NCI-H1048 (cell line): Measurements from ENCODE around the gene TMA7.
A peak's percentile ranks its signal among the peaks of the same experiment; 100 is the strongest.
"Not testable (repeated sequence)": the region's sequence is repeated elsewhere in the genome, so short reads cannot be mapped to it uniquely, and the experiment has no call there.

Experiments used
- DNase-seq: peaks from one replicate; lab custom pipeline; 2025; lab: John Stamatoyannopoulos, UW

Gene TMA7

GRCh38 chr3:48439820-48440589 lies at the start of gene TMA7, which contains the start of gene CCDC51:
TMA7 (plus strand) TSS chr3:48440257; CDS start chr3:48440297, 40 bp downstream.
CCDC51 (minus strand) TSS chr3:48440119; CDS start chr3:48435128, 4,991 bp downstream.
- DNase-seq: peak; percentile 95

GRCh38 chr3:48394391-48394790 lies 45.7 kb upstream of the TMA7 start:
- no peak for DNase-seq

GRCh38 chr3:48395714-48396113 lies 44.3 kb upstream of the TMA7 start:
- no peak for DNase-seq

- no peak for DNase-seq
Measured at GRCh38 chr3:48397767-48398681, 42.0 kb upstream of the TMA7 start.

GRCh38 chr3:48398701-48399386 lies 41.2 kb upstream of the TMA7 start:
- no peak for DNase-seq

- no peak for DNase-seq
Measured at GRCh38 chr3:48399387-48400172, 40.5 kb upstream of the TMA7 start.

GRCh38 chr3:48400824-48401433 lies 39.1 kb upstream of the TMA7 start:
- DNase-seq: no peak

GRCh38 chr3:48401434-48401901 lies 38.6 kb upstream of the TMA7 start:
- DNase-seq: not testable (repeated sequence)

- no peak for DNase-seq
Measured at GRCh38 chr3:48402281-48402732, 37.8 kb upstream of the TMA7 start.

GRCh38 chr3:48402907-48403306 lies 37.1 kb upstream of the TMA7 start:
- no peak for DNase-seq

- DNase-seq: no peak
Measured at GRCh38 chr3:48403533-48404439, 36.3 kb upstream of the TMA7 start.

- no peak for DNase-seq
Measured at GRCh38 chr3:48404440-48405342, 35.4 kb upstream of the TMA7 start.

GRCh38 chr3:48405343-48405881 lies 34.6 kb upstream of the TMA7 start:
- no peak for DNase-seq

GRCh38 chr3:48405971-48406370 lies 34.1 kb upstream of the TMA7 start:
- DNase-seq: no peak

GRCh38 chr3:48406443-48407431 lies 33.3 kb upstream of the TMA7 start:
- DNase-seq: no peak

- no peak for DNase-seq
Measured at GRCh38 chr3:48407542-48408099, 32.4 kb upstream of the TMA7 start.

- DNase-seq: no peak
Measured at GRCh38 chr3:48408823-48409281, 31.2 kb upstream of the TMA7 start.
